ENCODE data around the gene SHH. TPM values are rescaled to one million over a fixed set of nuclear protein-coding genes. Genes with fewer than 3 reads are reported as not detected.

The SHH gene
- total and polyA plus RNA-seq, 2 donors (not counting 3 experiments of a cell fraction or from before 2014, with no cell fraction given): not detected

DNA sequence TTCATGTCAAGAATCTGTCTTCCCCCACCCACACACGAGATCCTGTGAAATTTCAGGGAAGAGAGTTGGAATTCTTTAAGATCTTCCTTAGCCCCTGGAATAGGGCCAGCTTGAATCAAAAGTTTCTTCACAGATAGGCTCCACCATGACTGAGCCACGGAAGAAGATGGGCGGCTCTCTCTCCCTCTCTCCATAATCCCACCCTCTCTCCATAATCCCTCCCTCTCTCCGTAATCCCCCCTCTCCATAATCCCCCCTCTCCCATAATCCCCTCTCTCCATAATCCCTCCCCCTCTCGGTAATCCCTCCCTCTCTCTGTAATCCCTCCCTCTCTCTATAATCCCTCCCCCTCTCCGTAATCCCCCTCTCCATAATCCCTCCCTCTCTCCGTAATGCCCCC lies 20.4 kb downstream of the SHH start:
- Histone ChIP-seq H3K27me3 (ENCODE audit: control insufficient read depth in 2 of 2, insufficient read depth in 2 of 2, low read length in 2 of 2) (peaks cover 0 to 1% of the 10 kb centered on the region in 2 experiments), H3K9me1 (replicated peaks; ENCODE audit: control insufficient read depth, extremely low read depth, insufficient read depth, low read length) (no peaks in the 10 kb centered on the region), H3K9me3 (replicated peaks; ENCODE audit: control insufficient read depth, insufficient read depth, low read length) (no peaks in the 10 kb centered on the region), H4K20me1 (replicated peaks; ENCODE audit: control insufficient read depth, extremely low read depth, insufficient read depth, low read length) (no peaks in the 10 kb centered on the region), H3K36me3 (ENCODE audit: control insufficient read depth in 2 of 2, extremely low read depth in 1 of 2, insufficient read depth in 2 of 2, low read length in 2 of 2) (no peaks in the 10 kb centered on the region), H3K79me2 (ENCODE audit: control insufficient read depth, insufficient read depth, low read length) (no peaks in the 10 kb centered on the region), H3K4me2 (ENCODE audit: insufficient read depth, low read length) (no peak overlapping the region), H3K27ac (ENCODE audit: insufficient read depth, low read depth, low read length) (no peak overlapping the region), H3K4me1 (ENCODE audit: control insufficient read depth, extremely low read depth, insufficient read depth, low read length) (no peaks in the 10 kb centered on the region), H2AFZ (ENCODE audit: low read depth, low read length) (no peak overlapping the region), H3K4me3 (replicated peaks in 1 of 3; ENCODE audit: insufficient read depth in 1 of 3, low read depth in 1 of 3, low read length in 3 of 3) (no peak overlapping the region), H3K9ac (replicated peaks; ENCODE audit: extremely low read depth, insufficient read depth, low read length) (no peak overlapping the region)
- ChIA-PET CTCF (no interaction called here), POLR2A (no interaction called here)
- DNase-seq (ENCODE audit: low read depth, low spot score) (no peak), FAIRE-seq (no peak)
- BruUV-seq (replicated peaks): no TSS peak
- dilution Hi-C loops (cut with MboI; ENCODE audit: extremely low pct_ligation_motif_present, low sequenced_read_pairs): no loop called here
- TF ChIP-seq, protein P1, sequence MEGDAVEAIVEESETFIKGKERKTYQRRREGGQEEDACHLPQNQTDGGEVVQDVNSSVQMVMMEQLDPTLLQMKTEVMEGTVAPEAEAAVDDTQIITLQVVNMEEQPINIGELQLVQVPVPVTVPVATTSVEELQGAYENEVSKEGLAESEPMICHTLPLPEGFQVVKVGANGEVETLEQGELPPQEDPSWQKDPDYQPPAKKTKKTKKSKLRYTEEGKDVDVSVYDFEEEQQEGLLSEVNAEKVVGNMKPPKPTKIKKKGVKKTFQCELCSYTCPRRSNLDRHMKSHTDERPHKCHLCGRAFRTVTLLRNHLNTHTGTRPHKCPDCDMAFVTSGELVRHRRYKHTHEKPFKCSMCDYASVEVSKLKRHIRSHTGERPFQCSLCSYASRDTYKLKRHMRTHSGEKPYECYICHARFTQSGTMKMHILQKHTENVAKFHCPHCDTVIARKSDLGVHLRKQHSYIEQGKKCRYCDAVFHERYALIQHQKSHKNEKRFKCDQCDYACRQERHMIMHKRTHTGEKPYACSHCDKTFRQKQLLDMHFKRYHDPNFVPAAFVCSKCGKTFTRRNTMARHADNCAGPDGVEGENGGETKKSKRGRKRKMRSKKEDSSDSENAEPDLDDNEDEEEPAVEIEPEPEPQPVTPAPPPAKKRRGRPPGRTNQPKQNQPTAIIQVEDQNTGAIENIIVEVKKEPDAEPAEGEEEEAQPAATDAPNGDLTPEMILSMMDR (IDR thresholded peaks at IDR 0.05; ENCODE audit: extremely low read depth in 1 of 2, insufficient read depth in 1 of 2, low read depth in 1 of 2, low read length in 2 of 2): no peak
- TF ChIP-seq, protein P2, sequence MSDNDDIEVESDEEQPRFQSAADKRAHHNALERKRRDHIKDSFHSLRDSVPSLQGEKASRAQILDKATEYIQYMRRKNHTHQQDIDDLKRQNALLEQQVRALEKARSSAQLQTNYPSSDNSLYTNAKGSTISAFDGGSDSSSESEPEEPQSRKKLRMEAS (IDR thresholded peaks at IDR 0.05; ENCODE audit: insufficient read depth, insufficient read length): no peak
- TF ChIP-seq POLR2A (IDR thresholded peaks at IDR 0.05; ENCODE audit: low read depth, low read length): no peak
- TF ChIP-seq FOS (IDR thresholded peaks at IDR 0.05; ENCODE audit: borderline replicate concordance, insufficient read depth, low read length): no peak
- no peak for TF ChIP-seq GATA2 (IDR thresholded peaks at IDR 0.05; ENCODE audit: insufficient read depth, insufficient read length, low read depth, low read length)
- TF ChIP-seq JUN (IDR thresholded peaks at IDR 0.05; ENCODE audit: borderline replicate concordance, insufficient read depth, insufficient read length, low read depth): no peak
- no peak for TF ChIP-seq EZH2 (IDR thresholded peaks at IDR 0.05; ENCODE audit: borderline replicate concordance, low read depth, low read length, severe bottlenecking)
- no peak for TF ChIP-seq MYC (IDR thresholded peaks at IDR 0.05; ENCODE audit: low read depth, low read length)
- intact Hi-C loops (cut with micrococcal nuclease): no loop called here
